Amniotic stem cell (primary cell): ENCODE data around the gene FAM168A.

Source experiments
- DNase-seq: peaks from one replicate; lab custom pipeline; 2025; lab: John Stamatoyannopoulos, UW

Gene FAM168A

DNA sequence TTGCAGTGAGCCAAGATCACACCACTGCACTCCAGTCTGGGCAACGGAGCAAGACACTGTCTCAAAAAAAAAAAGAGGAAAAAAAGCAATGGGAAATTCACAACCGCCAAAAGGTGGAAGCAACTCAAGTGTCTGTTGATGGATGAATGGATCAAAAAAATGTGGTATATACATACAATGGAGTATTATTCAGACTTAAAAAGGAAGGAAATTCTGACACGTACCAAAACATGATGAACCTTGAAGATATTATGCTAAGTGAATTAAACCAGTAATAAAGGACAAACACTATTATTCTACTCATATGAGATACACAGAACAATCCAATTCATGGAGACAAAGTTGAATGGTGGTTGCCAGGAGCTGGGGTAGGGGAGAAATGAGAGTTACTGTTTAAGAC is 40.9 kb downstream of the FAM168A start:
- DNase-seq = no peak

DNA sequence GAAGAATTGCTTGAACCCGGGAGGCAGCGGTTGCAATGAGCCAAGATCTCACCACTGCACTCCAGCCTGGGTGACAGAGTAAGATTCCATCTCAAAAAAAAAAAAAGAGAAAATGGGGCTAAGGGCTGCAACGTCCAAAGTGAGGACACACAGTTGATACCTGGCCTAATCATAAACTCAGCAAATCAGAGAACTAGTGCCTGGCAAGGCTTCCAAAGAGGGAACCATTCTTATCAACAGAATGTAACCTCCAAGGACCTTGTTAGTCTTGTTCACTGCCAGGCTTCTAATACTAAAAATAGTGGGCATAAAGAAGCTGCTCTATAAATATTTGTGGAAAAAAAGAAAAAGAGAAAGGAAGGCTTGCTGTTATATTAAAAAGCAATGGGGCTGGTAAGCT is 42.3 kb downstream of the FAM168A start:
- no peak for DNase-seq

DNA sequence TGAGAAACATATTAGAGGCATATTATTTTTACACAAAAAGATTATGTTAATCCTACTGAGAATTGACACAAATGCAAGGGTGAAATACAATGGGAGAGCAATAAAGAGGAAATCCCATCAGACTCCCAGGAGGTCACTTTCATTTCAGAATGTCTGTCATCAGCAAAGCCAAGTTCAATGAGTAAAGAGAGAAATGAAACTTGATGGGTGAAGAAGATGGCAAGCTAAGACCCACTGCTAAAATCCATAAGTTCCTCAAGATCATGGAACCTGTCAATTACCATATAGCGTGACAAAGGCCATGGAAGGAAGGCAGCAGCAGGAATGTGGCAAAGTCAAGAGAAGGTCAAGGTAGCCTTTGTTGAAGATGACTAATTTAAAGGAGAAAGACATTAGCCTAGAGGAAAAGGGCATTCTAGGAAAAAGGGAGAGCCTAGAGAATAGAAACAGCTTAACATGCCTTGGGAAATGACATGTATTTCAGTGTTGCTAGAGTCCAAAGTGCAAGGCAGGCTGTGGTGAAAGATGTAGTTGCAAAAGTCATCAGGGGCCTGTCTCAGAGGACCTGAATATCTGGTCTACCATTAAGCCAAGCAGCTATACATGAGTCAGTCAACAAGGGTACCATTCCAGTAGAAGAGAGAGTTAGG is 43.1 kb downstream of the FAM168A start:
- DNase-seq = no peak

DNA sequence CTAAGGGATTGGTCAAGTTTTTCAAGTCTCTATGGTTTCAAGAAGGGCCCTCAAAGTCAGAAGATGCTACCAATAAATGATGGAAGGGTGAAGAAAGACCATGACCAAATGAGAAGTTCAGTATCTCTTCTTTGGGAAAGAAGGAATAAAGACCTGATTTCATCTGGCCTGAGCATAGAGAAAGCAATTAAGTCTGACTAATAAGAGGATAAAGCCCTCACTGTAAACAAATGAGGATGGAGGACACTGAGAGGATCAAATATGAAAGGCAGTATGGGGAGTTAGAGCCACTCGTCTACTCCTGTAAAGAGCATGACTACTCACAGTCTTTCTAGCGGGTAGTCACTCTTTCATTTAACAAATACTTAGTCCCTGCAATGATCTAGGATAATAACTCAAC is 44.6 kb downstream of the FAM168A start:
- no peak for DNase-seq

DNA sequence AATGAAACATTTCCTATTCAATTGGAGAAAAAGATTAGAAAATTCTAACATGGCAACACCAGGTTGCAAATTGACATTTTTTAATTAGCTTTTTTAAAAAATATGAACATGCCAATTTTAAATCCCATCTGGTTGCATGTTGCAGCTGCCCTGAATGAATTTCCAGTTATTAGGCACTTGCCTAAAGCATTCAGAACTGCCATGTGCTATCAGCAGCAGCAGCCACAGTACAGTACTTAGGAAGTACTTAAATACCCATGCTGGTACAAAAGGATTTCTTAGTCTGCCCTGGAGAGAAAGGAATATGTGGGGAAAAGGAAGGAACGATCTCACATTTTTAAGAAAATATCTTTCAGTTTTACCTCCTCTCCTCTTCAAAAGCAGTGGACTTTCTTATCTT is 46.2 kb downstream of the FAM168A start:
- no peak for DNase-seq

DNA sequence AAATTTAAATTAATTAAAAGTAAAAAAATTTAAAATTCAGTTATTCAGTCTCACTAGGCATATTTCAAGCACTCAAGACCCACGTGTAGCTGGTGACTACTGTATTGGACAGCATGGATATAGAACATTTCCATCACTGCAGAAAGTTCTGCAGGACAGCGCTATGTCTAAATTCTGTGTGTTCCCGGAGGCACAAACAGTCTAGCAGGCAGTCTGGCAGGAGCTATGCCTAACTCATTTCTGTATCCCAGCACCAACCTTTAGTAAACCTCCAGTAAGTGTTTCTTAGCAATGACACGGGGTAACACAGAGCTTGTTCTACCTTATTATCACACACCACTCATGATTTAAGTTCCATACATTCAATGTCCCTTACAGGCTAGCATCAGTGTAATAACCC is 48.5 kb downstream of the FAM168A start:
- DNase-seq = no peak

DNA sequence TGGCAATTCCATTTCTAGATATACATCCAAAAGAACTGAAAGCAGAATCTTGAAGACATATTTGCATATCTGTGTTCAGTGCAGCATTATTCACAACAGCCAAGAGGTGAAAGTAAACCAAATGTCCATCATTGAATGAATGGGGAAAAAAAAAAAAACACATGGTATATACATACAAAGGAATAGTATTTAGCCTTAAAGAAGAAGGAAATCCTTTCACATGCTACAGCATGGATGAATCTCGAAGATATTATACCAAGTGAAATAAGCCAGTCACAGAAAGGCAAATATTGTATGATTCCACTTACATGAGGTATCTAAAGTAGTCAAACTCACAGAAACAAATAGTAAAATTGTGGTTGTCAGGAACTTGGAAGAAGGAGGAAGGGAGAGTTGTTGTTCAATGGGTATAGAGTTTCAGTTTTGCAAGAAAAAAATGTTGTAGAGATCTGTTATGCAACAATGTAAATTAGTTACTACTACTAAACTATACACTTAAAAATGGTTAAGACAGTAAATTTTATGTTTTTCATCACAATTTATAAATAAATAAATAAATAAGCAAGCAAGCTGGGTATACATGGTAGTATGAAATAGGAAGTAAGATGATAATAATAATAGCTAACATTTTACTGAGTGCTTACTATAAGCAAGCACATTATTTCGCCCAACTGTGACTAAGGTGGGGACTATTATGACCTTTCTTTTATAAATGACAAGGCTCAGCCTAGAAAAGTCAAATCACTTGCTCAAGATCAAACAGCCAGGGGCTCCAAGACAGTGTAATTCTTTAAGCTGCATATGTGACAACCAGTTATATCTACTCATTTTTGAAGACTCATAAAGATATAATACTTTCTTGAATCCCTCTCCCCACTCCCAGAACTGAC is 50.0 kb downstream of the FAM168A start:
- DNase-seq = no peak

DNA sequence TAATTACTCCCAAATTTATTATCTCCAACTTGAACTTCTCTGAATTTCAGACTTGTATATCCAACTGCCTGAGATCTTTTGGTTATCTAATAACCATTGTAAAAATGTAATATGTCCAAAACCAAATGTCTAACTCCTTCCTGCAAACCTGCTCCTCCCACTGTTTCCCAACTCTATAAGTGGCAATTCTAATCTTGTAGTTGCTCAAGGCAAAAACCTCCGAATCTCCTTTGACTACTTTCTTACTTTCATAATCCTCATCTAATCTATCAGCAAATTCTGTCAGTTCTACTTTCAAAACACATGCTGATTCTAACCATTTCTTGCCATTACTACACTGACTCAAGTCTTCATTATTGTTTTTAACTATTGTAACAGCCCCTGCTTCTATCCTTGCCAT is 55.7 kb downstream of the FAM168A start:
- no peak for DNase-seq

DNA sequence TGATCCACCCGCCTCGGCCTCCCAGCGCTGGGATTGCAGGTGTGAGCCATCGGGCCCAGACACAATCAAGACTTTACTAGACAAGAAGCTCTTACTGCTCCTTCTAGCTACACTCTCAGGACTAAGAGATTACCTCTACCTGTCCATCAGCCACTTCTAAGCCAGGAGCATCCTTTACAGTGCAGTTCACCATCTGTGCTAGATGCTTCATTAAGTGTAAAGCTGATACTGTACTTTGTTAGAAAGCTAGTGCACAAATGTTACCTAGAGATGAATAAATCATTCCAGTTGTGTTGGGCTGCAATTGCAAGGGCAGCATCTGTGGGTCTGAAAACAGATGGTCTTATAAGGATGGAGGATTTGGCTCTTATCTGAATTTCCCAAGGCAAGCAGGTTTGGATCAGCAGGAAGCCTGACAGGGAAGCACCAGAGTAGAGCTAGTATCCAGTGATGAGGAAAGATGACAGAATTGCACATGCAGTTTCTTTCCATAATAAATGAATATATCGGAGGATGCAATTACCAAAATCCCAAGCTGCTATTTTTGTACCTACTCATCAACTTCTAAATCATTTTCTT is 58.3 kb downstream of the FAM168A start:
- DNase-seq = no peak

DNA sequence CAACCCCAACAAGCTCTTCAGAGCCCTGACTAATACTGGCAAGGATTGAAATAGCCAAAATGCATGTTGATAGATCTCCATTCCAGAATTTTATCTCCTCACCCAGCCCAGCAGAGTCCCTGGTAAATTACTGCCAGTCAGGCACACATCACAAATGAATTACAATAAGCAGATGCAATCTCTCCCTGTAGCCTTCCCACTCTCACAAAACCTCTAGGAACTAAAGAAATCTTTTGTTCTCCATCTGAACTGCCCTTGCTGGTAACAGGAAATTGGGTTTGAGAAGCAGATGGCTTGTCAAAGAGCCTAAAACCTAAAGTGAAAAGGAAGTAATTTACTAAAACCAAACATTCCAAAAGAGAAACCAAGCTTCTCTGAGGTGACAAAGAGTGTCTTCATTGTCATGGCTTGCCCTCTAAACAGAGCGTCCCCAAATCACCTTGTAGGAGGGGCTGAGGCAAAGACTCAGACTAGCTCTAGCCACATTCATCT is 59.5 kb downstream of the FAM168A start:
- no peak for DNase-seq

DNA sequence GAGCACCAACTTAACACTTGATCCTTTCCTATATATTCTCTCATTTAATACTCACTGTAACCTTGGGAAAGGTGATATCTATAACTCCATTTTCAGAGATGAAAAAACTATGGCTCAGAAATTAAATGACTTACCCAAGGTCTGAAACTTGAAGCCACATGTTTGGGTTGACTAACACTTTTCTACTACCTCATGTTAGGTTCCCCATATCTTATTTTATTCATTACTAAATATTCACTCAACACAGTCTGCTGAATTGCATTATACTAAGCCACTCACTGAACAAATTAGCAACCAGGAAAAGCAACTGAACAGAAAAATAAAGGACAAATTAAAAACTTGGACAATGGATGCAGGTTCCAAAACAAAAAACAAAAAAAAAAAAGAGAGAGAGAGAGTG is 59.9 kb downstream of the FAM168A start:
- DNase-seq = no peak

DNA sequence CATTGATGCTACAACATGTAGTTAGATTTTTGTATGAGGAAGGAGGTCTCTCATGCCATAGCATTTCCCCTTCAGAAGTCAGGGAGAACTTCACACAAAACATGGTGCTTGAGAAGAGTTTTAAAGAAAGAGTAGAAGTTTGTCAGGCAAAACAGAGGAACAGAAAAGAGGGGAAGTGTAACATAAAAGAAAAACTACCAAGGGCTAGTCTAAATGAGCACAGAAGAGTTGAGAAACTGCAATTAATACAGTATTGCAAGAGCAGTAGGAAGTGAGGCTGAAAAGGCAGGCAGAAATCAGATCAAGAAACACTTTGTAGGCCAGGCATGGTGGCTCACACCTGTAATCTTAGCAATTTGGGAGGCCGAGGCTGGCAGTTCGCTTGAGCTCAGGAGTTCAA is 61.0 kb downstream of the FAM168A start:
- DNase-seq = no peak

DNA sequence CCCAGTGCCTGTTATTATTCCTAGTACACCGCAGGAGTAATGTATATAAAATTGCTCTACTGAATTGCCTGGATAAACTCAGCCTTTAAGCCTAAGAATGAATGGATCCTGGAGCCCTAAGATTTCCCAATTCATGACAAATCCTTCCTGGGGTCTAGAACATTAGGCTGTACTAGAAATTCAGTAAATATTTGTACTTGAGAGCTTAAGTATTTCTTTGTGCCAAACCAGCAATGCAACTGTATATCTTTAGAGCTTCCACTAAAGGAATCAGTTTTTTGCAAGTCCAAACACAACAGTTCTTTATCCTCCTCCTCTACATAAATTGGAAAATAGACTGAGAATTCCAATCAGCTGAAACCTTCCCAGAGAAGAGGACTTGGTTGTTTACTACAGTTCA is 65.6 kb downstream of the FAM168A start:
- no peak for DNase-seq

DNA sequence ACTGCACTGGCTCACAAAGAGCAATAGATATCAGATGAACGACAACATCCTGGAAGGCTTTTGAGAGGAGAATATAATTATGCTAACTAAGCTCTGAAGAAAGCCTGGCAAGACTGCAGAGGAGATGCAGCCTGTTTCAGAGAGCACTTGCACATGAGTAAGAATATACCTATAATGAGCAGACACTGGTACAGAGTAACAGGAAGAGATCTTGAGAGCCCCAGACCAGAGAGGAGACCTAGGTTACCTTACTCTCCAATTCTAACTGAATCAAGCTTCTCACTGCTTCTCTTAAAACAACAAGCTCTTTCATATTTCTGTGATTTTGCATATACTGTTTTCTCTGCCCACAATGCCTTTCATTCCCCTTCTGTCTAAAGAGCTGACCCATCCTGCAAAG is 66.5 kb downstream of the FAM168A start:
- no peak for DNase-seq

DNA sequence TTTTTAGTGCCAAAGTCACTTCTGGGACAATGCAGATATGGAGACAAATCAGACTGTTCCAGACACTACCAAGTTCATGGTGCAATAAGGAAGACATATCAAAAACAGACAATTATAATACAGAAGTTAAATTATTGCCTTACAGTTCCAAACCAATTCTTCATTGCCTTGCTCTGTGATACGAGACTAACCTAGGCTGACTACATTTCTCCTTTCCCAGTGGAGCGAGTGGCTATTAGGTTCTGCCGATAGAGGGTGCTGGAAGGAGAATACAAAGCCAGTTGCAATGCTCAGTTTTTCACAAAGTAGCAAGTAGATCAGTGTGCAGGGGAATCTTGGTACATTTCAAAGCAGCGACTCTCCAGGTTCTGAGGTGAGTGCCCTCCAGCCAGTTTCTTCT is 67.8 kb downstream of the FAM168A start:
- no peak for DNase-seq

DNA sequence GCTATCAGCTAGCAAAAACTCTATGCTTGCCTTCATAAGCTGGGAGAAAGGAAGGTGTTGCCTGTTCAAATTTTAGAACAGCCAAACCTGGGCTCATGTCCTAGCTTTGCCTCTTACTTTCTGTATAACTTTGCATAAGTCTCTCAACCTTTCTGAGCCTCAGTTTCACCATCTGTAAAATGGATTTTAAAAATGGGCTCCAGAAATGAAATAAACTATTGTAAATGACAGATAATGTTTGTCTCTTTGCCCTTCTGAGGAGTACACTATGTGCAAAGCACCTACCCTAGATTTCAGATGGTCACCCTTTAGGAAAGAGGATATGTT is 68.7 kb downstream of the FAM168A start:
- no peak for DNase-seq

DNA sequence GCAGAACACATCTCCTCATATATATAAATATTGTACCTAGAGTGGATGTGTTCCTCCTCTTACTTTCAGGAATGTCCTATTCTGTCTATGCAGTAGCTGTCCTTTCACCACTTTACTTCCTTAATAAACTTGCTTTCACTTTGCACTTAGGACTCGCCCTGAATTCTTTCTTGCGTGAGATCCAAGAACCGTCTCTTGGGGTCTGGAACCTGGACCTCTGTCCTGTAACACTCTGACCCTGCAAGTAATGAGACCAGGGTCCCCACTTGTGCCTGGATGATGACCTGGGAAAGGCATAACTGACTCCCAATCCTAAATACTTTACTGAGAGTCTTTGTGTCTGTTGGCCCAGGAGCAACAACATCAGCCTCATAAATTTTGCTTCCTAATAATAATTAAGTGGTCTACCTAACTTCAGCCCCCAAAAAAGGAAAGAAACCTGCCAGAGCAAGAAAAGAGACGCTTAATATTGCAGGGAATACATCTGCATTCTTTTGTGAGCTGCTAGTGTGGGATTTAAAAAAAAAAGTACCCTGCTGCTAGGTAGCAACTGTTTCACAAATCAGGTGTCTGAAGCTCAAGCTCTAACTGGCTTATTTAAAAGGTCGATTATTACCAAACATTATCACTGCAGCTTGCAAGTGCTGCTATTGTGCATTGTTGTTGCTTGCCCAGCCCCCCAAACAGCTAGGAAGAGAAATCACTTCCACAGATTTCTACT is 69.3 kb downstream of the FAM168A start:
- DNase-seq = no peak

DNA sequence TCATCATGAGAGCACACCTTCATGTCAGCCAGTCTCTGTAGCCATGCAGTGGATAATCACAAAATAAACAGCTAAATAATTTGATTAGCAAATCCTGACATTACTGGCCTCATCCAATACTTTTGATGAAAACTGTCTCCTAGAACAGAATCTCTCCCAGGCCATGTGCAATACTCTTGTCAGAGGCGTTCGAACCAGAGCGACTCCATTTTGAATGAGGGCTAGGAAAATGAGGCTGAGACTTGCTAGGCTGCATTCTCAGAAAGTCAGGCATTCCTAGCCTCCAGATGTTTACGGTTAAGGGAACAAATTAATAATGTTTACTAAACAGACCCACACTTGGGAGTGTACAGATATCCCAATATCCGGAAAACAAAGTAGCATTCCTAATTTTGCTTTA is 69.9 kb downstream of the FAM168A start:
- DNase-seq = no peak

DNA sequence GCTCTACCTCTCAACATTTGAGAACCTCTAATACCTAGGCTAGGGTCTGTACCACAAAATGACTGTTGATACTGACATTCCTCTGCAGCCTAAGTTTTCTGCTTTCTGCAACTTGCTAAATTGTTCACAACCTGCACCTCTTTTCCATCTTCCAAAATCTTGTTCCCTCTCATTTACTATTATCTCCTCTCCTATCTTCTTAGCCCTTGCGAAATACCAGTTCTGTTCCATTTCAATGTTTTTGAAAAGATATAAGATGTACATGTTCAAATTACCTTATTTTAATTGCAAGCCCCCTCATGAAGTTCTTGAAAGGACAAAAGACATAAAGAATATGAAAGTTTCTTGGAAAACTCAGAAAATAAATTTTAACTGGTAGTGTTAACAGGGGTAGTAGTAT is 72.3 kb downstream of the FAM168A start:
- DNase-seq = no peak

DNA sequence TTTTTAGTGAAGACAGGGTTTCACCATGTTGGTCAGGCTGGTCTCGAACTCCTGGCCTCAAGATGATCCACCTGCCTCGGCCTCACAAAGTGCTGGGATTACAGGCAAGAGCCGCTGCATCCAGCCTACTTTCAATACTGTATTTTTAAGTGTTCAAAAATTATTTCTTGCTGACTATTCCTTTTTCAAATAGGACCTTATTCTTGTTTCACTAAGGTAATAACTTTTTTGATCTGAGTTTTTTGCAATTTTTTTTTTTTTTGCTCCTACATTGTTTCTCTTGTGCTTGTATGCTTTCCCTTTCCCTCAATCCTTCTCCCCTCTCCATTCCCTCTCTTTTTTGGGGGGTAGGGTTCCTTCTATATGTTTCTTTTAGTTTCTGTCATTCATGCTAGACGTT is 73.1 kb downstream of the FAM168A start:
- no peak for DNase-seq

DNA sequence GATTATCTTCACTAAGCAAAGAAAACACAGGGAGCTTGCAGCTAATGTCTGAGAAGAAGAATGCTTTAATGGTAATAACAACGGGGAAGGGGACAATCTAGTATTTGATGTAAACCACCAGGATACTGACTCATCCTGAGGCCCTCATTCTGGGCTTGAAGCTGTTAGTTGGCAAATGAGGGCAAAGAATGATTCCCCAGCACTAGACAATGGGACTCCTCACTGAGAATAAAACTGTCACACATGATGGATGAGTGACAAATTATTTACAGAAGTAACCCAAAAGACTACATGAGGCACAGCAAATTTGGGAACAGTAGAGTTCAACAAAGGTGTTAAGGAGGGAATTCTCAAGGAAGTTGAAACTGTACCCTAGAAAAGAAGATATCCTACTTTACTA is 76.3 kb downstream of the FAM168A start:
- DNase-seq = no peak

DNA sequence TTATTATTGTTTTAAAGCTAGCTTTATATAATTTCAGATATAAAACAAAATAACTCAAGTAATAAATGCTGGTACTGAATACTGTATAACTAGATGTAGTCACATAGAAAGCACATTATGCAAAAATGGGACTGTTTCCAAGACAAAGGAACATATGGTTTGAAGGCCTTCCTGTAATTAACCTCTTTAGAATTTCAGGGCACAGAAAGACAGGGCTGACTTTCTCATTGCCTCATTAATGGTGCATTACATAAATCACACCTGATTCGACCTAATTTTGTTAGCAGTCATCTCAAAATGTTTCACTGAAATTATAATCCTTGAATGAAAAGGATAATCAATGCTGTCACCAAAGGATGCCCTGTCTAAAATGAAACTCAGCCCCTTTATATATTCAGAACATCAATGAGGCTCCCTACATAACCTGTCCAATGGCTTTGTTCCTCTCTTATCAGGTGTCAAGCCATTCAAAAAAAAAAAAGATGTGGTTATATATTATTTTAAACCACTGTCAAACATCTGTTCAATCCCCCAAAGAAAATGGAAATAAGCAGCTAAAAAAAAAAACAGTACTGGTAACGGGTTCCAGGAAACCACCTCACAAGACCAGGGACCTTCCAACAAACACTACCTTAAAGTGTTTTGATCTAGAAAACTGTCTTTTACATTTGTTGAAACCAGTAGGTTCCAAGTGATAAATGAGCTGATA is 77.4 kb downstream of the FAM168A start:
- DNase-seq = no peak
